ENCODE measurements around the gene PXDC1. TPM values are rescaled to one million over a fixed set of nuclear protein-coding genes. Genes with fewer than 3 reads are reported as not detected.

The PXDC1 gene
- total RNA-seq, 1 experiment from 2014 or later, result 36.2 TPM

DNA sequence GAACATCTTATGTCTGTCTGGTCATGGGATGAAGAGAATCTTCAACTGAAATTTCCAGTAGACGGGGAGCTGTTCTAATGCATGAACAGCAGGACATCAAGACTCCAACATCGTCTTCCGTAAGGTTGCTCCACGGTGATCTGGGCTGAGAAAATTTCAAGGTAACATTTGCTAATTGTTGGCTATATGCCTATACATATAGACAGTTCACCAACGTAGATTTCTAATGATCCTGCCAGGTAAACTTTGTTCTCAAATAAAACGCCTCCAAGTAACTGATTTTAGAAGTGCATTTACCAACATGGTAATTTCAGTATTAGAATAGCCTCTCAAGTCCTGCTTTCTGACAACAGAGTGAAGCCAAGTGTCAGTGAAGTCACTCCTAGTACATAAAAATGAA lies 11.3 kb upstream of the PXDC1 start:
- H3K27me3 ChIP-seq (ENCODE audit: control insufficient read depth, insufficient read depth, low read length), result no peaks in the 10 kb centered on the region
- POLR2A ChIA-PET, result no interaction called here
- DNase-seq (ENCODE audit: low read depth, low spot score) (no peak), ATAC-seq (no peak)
- TF ChIP-seq POLR2AphosphoS5 (IDR thresholded peaks at IDR 0.05; ENCODE audit: low read depth, low read length) (no peak), TCF7L2 (IDR thresholded peaks at IDR 0.05; ENCODE audit: low read depth, low read length) (no peak), SIN3A (IDR thresholded peaks at IDR 0.05; ENCODE audit: borderline replicate concordance, insufficient read depth, low read depth, low read length) (no peak)
- TF ChIP-seq, protein P1, sequence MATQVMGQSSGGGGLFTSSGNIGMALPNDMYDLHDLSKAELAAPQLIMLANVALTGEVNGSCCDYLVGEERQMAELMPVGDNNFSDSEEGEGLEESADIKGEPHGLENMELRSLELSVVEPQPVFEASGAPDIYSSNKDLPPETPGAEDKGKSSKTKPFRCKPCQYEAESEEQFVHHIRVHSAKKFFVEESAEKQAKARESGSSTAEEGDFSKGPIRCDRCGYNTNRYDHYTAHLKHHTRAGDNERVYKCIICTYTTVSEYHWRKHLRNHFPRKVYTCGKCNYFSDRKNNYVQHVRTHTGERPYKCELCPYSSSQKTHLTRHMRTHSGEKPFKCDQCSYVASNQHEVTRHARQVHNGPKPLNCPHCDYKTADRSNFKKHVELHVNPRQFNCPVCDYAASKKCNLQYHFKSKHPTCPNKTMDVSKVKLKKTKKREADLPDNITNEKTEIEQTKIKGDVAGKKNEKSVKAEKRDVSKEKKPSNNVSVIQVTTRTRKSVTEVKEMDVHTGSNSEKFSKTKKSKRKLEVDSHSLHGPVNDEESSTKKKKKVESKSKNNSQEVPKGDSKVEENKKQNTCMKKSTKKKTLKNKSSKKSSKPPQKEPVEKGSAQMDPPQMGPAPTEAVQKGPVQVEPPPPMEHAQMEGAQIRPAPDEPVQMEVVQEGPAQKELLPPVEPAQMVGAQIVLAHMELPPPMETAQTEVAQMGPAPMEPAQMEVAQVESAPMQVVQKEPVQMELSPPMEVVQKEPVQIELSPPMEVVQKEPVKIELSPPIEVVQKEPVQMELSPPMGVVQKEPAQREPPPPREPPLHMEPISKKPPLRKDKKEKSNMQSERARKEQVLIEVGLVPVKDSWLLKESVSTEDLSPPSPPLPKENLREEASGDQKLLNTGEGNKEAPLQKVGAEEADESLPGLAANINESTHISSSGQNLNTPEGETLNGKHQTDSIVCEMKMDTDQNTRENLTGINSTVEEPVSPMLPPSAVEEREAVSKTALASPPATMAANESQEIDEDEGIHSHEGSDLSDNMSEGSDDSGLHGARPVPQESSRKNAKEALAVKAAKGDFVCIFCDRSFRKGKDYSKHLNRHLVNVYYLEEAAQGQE (IDR thresholded peaks at IDR 0.05; ENCODE audit: insufficient read depth in 1 of 2, low read depth in 2 of 2, low read length in 1 of 2), result no peak
- TF ChIP-seq, protein P2, sequence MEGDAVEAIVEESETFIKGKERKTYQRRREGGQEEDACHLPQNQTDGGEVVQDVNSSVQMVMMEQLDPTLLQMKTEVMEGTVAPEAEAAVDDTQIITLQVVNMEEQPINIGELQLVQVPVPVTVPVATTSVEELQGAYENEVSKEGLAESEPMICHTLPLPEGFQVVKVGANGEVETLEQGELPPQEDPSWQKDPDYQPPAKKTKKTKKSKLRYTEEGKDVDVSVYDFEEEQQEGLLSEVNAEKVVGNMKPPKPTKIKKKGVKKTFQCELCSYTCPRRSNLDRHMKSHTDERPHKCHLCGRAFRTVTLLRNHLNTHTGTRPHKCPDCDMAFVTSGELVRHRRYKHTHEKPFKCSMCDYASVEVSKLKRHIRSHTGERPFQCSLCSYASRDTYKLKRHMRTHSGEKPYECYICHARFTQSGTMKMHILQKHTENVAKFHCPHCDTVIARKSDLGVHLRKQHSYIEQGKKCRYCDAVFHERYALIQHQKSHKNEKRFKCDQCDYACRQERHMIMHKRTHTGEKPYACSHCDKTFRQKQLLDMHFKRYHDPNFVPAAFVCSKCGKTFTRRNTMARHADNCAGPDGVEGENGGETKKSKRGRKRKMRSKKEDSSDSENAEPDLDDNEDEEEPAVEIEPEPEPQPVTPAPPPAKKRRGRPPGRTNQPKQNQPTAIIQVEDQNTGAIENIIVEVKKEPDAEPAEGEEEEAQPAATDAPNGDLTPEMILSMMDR (IDR thresholded peaks at IDR 0.05), result no peak
- no TSS peak for BruUV-seq (replicated peaks)
- CTCF ChIA-PET, result no interaction called here
- intact Hi-C loops (cut with micrococcal nuclease; ENCODE audit: unreplicated experiment) (no loop called here), in situ Hi-C loops (cut with HindIII; ENCODE audit: low pct_unique_long_range_greater_than_20kb, low sequenced_read_pairs) (no loop called here)
- no peaks in the 10 kb centered on the region for H3K36me3 ChIP-seq (ENCODE audit: control insufficient read depth, insufficient read depth, low read length)
- H3K4me3 ChIP-seq (ENCODE audit: low read depth in 2 of 2, low read length in 2 of 2), result no peak overlapping the region
- no peak overlapping the region for H3K27ac ChIP-seq (ENCODE audit: low read length)
- H3K9me3 ChIP-seq (ENCODE audit: control insufficient read depth, insufficient read depth, low read depth, low read length), result no peaks in the 10 kb centered on the region
- no peaks in the 10 kb centered on the region for H3K4me1 ChIP-seq (ENCODE audit: control insufficient read depth, insufficient read depth, low read length)

DNA sequence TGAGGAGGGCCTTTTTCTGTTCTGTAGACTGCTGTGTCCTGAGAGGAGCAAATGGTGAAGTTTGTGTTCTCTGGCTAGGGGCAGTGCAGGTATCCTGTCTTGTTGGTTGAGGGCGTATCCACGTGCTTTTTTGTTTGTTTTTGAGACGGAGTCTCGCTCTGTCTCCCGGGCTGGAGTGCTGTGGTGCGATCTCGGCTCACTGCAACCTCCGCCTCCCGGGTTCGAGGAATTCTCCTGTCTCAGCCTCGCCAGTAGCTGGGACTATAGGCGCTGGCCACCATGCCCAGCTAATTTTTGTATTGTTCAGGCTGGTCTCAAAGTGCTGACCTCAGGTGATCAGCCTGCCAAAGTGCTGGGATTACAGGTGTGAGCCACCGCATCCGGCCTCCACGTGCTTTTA lies 10.8 kb upstream of the PXDC1 start:
- H3K4me3 ChIP-seq (ENCODE audit: low read depth in 2 of 2, low read length in 2 of 2), result no peak overlapping the region
- no peaks in the 10 kb centered on the region for H3K36me3 ChIP-seq (ENCODE audit: control insufficient read depth, insufficient read depth, low read length)
- ChIA-PET POLR2A (no interaction called here), CTCF (no interaction called here)
- in situ Hi-C loops (cut with HindIII; ENCODE audit: low pct_unique_long_range_greater_than_20kb, low sequenced_read_pairs), result no loop called here
- BruUV-seq (replicated peaks), result no TSS peak
- no peaks in the 10 kb centered on the region for H3K9me3 ChIP-seq (ENCODE audit: control insufficient read depth, insufficient read depth, low read depth, low read length)
- H3K27ac ChIP-seq (ENCODE audit: low read length), result no peak overlapping the region
- DNase-seq (ENCODE audit: low read depth, low spot score) (no peak), ATAC-seq (no peak)
- intact Hi-C loops (cut with micrococcal nuclease; ENCODE audit: unreplicated experiment), result no loop called here
- no peaks in the 10 kb centered on the region for H3K4me1 ChIP-seq (ENCODE audit: control insufficient read depth, insufficient read depth, low read length)
- H3K27me3 ChIP-seq (ENCODE audit: control insufficient read depth, insufficient read depth, low read length), result no peaks in the 10 kb centered on the region
- TF ChIP-seq, protein P1 (IDR thresholded peaks at IDR 0.05; ENCODE audit: insufficient read depth in 1 of 2, low read depth in 2 of 2, low read length in 1 of 2), result no peak
- TF ChIP-seq TCF7L2 (IDR thresholded peaks at IDR 0.05; ENCODE audit: low read depth, low read length) (no peak), SIN3A (IDR thresholded peaks at IDR 0.05; ENCODE audit: borderline replicate concordance, insufficient read depth, low read depth, low read length) (no peak), POLR2AphosphoS5 (IDR thresholded peaks at IDR 0.05; ENCODE audit: low read depth, low read length) (no peak)
- TF ChIP-seq, protein P2 (IDR thresholded peaks at IDR 0.05), result no peak

Measured in Panc1 (cell line).